Neural progenitor cell (in vitro differentiated cells): ENCODE data around the gene PLA2R1. TPM values are rescaled to one million over a fixed set of nuclear protein-coding genes. Genes with fewer than 3 reads are reported as not detected.

Experiments
- DNase-seq: peaks from one replicate; pipeline ENCODE4 v3.0.0-alpha.2; 2016; ENCODE audit warnings: low spot score
- H2AFZ ChIP-seq: fragments of 200-600 bp; sonication (generic); replicated peaks from 2 replicates; pipeline ENCODE4 v1.6.1; 2016; ENCODE audit warnings: antibody characterized with exemption
- H3F3A ChIP-seq: fragments of 200-600 bp; sonication (generic); 2 replicates; pipeline ENCODE4 v1.6.1; 2016; ENCODE audit warnings: antibody characterized with exemption, low read depth
- H3K27ac ChIP-seq: fragments of 200-600 bp; sonication (generic); 2 replicates; pipeline ENCODE4 v1.5.1; 2016; ENCODE audit warnings: mild to moderate bottlenecking
- H3K27me3 ChIP-seq: fragments of 200-600 bp; sonication (generic); 2 replicates; pipeline ENCODE4 v1.6.1; 2016; ENCODE audit warnings: mild to moderate bottlenecking, moderate library complexity
- H3K36me3 ChIP-seq: fragments of 200-600 bp; sonication (generic); 2 replicates; pipeline ENCODE4 v1.5.1; 2016
- H3K4me1 ChIP-seq: fragments of 200-600 bp; sonication (generic); 2 replicates; pipeline ENCODE4 v1.6.1; 2016; ENCODE audit warnings: mixed run types
- H3K4me2 ChIP-seq: fragments of 200-600 bp; sonication (generic); 2 replicates; pipeline ENCODE4 v1.6.1; 2016
- H3K4me3 ChIP-seq: fragments of 200-600 bp; sonication (generic); 2 replicates; pipeline ENCODE4 v1.5.1; 2016
- H3K79me2 ChIP-seq: fragments of 200-600 bp; sonication (generic); 2 replicates; pipeline ENCODE4 v1.6.1; 2016; ENCODE audit warnings: low read depth
- H3K9ac ChIP-seq: fragments of 200-600 bp; sonication (generic); 2 replicates; pipeline ENCODE4 v1.6.1; 2016
- H3K9me3 ChIP-seq: fragments of 200-600 bp; sonication (generic); 2 replicates; pipeline ENCODE4 v1.5.1; 2016; ENCODE audit warnings: low read depth
- H4K20me1 ChIP-seq: fragments of 200-600 bp; sonication (generic); 2 replicates; pipeline ENCODE4 v1.6.1; 2016; ENCODE audit warnings: low read depth
- H3K27ac Mint-ChIP-seq: 3 replicates; pipeline ENCODE4 v1.8.0; 2021; ENCODE audit warnings: mixed read lengths
- H3K27me3 Mint-ChIP-seq: 2 replicates; pipeline ENCODE4 v1.8.0; 2022; ENCODE audit warnings: low read depth, mild to moderate bottlenecking, inconsistent platforms, moderate library complexity, mixed read lengths; ENCODE audit not compliant: insufficient read depth
- H3K36me3 Mint-ChIP-seq: 3 replicates; pipeline ENCODE4 v1.8.0; 2021; ENCODE audit warnings: mixed read lengths
- H3K4me1 Mint-ChIP-seq: 3 replicates; pipeline ENCODE4 v1.8.0; 2021; ENCODE audit warnings: mixed read lengths
- H3K4me3 Mint-ChIP-seq: 3 replicates; pipeline ENCODE4 v1.8.0; 2021; ENCODE audit warnings: mild to moderate bottlenecking, moderate library complexity, mixed read lengths
- H3K9me3 Mint-ChIP-seq: 3 replicates; pipeline ENCODE4 v1.8.0; 2020; ENCODE audit warnings: mixed read lengths
- EZH2 ChIP-seq: fragments of 200-600 bp; sonication (generic); IDR thresholded peaks from 2 replicates; pipeline ENCODE4 v1.6.1; 2017; ENCODE audit warnings: antibody characterized with exemption, mild to moderate bottlenecking, moderate library complexity
- EZH2phosphoT487 ChIP-seq: fragments of 200-600 bp; sonication (generic); IDR thresholded peaks from 2 replicates; pipeline ENCODE4 v1.6.1; 2017; ENCODE audit warnings: antibody characterized with exemption
- total RNA-seq: library from RNA; depleted of rRNA; stranded (reverse); fragments of >200 nt; gene quantifications from 2 replicates; pipeline ENCODE4 v1.2.3, GENCODE V29; 2015; ENCODE audit warnings: low replicate concordance
- TF ChIP-seq, protein P1 (sequence below): fragments of 200-600 bp; sonication (generic); IDR thresholded peaks from 2 replicates; pipeline ENCODE4 v1.5.1; 2017; ENCODE audit warnings: antibody characterized with exemption, mild to moderate bottlenecking

PLA2R1 gene
- total RNA-seq, 1 donor from 2014 or later: 0.45 TPM

DNA sequence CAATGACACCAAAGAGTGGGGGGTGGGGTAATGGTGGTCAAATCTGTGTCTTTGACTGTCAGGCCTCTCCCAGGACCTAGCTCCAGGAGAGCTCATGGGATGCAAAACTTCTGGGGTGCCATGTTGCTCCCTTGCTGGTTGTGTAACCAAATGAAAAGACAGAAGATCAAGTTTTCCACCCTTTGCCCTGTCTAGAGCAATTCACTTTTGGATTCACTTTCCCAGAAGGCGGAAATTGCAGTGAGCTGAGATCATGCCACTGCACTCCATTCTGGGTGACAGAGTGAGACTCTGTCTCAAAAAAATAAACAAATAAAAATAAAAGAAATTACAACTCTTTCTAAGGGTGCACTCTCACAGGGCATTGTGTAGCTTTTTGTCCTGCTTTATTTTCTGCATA, 34.9 kb upstream of the PLA2R1 start:
- H3K4me2 ChIP-seq: no peak overlapping the region
- no peak overlapping the region for H3K4me3 Mint-ChIP-seq
- no peaks in the 10 kb centered on the region for H3K4me1 ChIP-seq
- no peak overlapping the region for H3K27ac Mint-ChIP-seq
- H3K9me3 Mint-ChIP-seq: peaks cover 16% of the 10 kb centered on the region
- H3K36me3 Mint-ChIP-seq: no peaks in the 10 kb centered on the region
- H3K27ac ChIP-seq: no peak overlapping the region
- H3F3A ChIP-seq: no peaks in the 10 kb centered on the region
- no peak for DNase-seq
- no peaks in the 10 kb centered on the region for H4K20me1 ChIP-seq
- no peaks in the 10 kb centered on the region for H3K36me3 ChIP-seq
- H3K79me2 ChIP-seq: no peaks in the 10 kb centered on the region
- H3K27me3 ChIP-seq: no peaks in the 10 kb centered on the region
- H3K27me3 Mint-ChIP-seq: peaks cover 2% of the 10 kb centered on the region
- peaks cover 3% of the 10 kb centered on the region for H3K9me3 ChIP-seq
- H2AFZ ChIP-seq: no peak overlapping the region
- no peak overlapping the region for H3K9ac ChIP-seq
- H3K4me3 ChIP-seq: no peak overlapping the region
- no peaks in the 10 kb centered on the region for H3K4me1 Mint-ChIP-seq
- no peak for TF ChIP-seq EZH2phosphoT487
- TF ChIP-seq, protein P1, sequence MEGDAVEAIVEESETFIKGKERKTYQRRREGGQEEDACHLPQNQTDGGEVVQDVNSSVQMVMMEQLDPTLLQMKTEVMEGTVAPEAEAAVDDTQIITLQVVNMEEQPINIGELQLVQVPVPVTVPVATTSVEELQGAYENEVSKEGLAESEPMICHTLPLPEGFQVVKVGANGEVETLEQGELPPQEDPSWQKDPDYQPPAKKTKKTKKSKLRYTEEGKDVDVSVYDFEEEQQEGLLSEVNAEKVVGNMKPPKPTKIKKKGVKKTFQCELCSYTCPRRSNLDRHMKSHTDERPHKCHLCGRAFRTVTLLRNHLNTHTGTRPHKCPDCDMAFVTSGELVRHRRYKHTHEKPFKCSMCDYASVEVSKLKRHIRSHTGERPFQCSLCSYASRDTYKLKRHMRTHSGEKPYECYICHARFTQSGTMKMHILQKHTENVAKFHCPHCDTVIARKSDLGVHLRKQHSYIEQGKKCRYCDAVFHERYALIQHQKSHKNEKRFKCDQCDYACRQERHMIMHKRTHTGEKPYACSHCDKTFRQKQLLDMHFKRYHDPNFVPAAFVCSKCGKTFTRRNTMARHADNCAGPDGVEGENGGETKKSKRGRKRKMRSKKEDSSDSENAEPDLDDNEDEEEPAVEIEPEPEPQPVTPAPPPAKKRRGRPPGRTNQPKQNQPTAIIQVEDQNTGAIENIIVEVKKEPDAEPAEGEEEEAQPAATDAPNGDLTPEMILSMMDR: no peak
- no peak for TF ChIP-seq EZH2

DNA sequence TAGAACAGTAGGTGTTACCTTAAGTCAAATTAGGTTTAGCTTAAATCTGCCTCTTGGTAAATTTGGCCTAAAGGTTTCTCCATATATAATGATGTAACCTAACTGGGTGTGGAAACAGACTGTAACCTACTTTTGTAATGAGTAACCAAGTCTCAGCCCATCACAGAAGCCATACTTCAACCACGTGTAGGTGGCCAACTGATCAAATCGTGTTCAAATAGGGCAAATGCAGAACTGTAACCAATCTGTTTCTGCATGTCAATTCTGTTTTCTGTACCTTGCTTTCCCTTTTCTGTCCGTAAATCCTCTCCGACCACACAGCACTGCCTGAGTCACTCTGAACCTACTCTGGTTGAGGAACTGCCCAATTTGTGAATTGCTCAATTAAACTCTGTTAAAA, 34.0 kb upstream of the PLA2R1 start:
- Mint-ChIP-seq H3K27ac (no peak overlapping the region), H3K27me3 (peaks cover 2% of the 10 kb centered on the region), H3K4me1 (no peaks in the 10 kb centered on the region), H3K4me3 (no peak overlapping the region), H3K36me3 (no peaks in the 10 kb centered on the region), H3K9me3 (peaks cover 20% of the 10 kb centered on the region)
- Histone ChIP-seq H3K27ac (no peak overlapping the region), H3K36me3 (no peaks in the 10 kb centered on the region), H3K9me3 (peaks cover 3% of the 10 kb centered on the region), H3K4me2 (no peak overlapping the region), H3K9ac (no peak overlapping the region), H3K79me2 (no peaks in the 10 kb centered on the region), H3F3A (no peaks in the 10 kb centered on the region), H2AFZ (no peak overlapping the region), H4K20me1 (no peaks in the 10 kb centered on the region), H3K27me3 (no peaks in the 10 kb centered on the region), H3K4me1 (no peaks in the 10 kb centered on the region), H3K4me3 (no peak overlapping the region)
- TF ChIP-seq EZH2phosphoT487: no peak
- TF ChIP-seq, protein P1: no peak
- TF ChIP-seq EZH2: no peak
- DNase-seq: no peak

DNA sequence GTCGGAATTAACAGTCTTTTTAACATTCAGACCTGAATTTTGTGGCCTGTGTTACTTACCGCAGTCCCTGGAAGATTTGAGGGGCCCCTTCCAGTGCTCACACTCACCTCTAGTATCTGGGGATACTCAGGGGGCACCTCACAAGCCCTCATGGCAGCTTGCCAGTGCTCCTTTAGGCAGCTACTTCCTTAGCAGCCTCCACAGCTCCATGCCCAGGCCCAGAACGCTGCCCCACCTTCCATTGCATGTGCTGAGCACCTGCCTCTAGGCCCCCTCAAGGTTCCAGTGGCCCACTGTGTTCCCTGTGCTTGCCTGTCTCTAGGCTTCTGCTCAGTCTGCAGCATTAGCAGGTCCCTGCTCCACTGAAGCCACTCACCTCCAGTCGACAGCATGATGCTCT, 30.0 kb upstream of the PLA2R1 start:
- peaks cover 7% of the 10 kb centered on the region for H3K9me3 ChIP-seq
- Mint-ChIP-seq H3K9me3 (peaks cover 43% of the 10 kb centered on the region), H3K36me3 (no peaks in the 10 kb centered on the region)

More for the DNA sequence above, 30.0 kb upstream of the PLA2R1 start:
- no peak overlapping the region for H3K4me2 ChIP-seq
- no peaks in the 10 kb centered on the region for H3K4me1 ChIP-seq
- no peak for DNase-seq
- H3K9ac ChIP-seq: no peak overlapping the region
- Mint-ChIP-seq H3K4me3 (no peak overlapping the region), H3K4me1 (no peaks in the 10 kb centered on the region), H3K27ac (no peak overlapping the region), H3K27me3 (peaks cover 3% of the 10 kb centered on the region)
- H3K27me3 ChIP-seq: no peaks in the 10 kb centered on the region
- no peaks in the 10 kb centered on the region for H3K79me2 ChIP-seq
- no peaks in the 10 kb centered on the region for H3K36me3 ChIP-seq
- TF ChIP-seq, protein P1: no peak
- TF ChIP-seq EZH2 (no peak), EZH2phosphoT487 (no peak)
- H2AFZ ChIP-seq: no peak overlapping the region
- no peaks in the 10 kb centered on the region for H4K20me1 ChIP-seq
- H3K4me3 ChIP-seq: no peak overlapping the region
- no peak overlapping the region for H3K27ac ChIP-seq
- H3F3A ChIP-seq: no peaks in the 10 kb centered on the region
